ENCODE results near the gene KCNN4.
A peak's percentile ranks its signal among the peaks of the same experiment; 100 is the strongest.

DNA sequence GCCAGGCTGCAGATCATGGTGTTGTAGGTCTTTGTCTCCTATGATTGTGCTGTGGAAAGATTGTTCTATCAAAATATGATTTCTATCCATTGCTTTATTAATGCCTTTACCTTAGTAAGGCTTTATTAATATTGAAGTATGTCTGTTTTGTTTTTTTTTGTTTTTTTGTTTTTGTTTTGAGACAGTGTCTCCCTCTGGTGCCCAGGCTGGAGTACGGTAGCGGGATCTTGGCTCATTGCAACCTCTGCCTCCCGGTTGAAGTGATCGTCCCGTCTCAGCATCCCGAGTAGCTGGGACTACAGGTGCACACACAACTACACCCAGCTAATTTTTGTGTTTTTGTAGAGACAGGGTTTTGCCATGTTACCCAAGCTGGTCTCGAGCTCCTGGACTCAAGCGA is 57.2 kb downstream of the KCNN4 start:
- TF ChIP-seq POLR2AphosphoS5 (IDR thresholded peaks at IDR 0.05; ENCODE audit: low read depth) (no peak), REST (IDR thresholded peaks at IDR 0.05; ENCODE audit: unreplicated experiment) (no peak), ZNF331 (CRISPR knock-in tag; IDR thresholded peaks at IDR 0.05; ENCODE audit: low read depth) (no peak), EZH2phosphoT487 (IDR thresholded peaks at IDR 0.05; ENCODE audit: unreplicated experiment) (no peak), EZH2 (IDR thresholded peaks at IDR 0.05; ENCODE audit: low read depth, unreplicated experiment) (no peak), JUNB (IDR thresholded peaks at IDR 0.05; ENCODE audit: unreplicated experiment) (no peak), CREB1 (CRISPR knock-in tag; IDR thresholded peaks at IDR 0.05; ENCODE audit: low read depth) (no peak), STAT1 (IDR thresholded peaks at IDR 0.05; ENCODE audit: unreplicated experiment) (no peak), ZNF114 (CRISPR knock-in tag; IDR thresholded peaks at IDR 0.05) (no peak), NANOG (IDR thresholded peaks at IDR 0.05; ENCODE audit: borderline replicate concordance) (no peak), ZNF462 (CRISPR knock-in tag; IDR thresholded peaks at IDR 0.05) (no peak)
- TF ChIP-seq, protein P1, sequence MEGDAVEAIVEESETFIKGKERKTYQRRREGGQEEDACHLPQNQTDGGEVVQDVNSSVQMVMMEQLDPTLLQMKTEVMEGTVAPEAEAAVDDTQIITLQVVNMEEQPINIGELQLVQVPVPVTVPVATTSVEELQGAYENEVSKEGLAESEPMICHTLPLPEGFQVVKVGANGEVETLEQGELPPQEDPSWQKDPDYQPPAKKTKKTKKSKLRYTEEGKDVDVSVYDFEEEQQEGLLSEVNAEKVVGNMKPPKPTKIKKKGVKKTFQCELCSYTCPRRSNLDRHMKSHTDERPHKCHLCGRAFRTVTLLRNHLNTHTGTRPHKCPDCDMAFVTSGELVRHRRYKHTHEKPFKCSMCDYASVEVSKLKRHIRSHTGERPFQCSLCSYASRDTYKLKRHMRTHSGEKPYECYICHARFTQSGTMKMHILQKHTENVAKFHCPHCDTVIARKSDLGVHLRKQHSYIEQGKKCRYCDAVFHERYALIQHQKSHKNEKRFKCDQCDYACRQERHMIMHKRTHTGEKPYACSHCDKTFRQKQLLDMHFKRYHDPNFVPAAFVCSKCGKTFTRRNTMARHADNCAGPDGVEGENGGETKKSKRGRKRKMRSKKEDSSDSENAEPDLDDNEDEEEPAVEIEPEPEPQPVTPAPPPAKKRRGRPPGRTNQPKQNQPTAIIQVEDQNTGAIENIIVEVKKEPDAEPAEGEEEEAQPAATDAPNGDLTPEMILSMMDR (conservative IDR thresholded peaks at IDR 0.05; ENCODE audit: low read depth in 2 of 2), result peak; percentile 52 to 59
